GM19468 (cell line): ENCODE data around the gene TTC33.
A peak's percentile ranks its signal among the peaks of the same experiment; 100 is the strongest.
"Not testable (repeated sequence)": the region's sequence is repeated elsewhere in the genome, so short reads cannot be mapped to it uniquely, and the experiment has no call there.

ENCODE experiments used
- ATAC-seq: cut with Tn5 transposase; IDR thresholded peaks from one replicate; pipeline ENCODE4 v1.9.1; 2021; ENCODE audit warnings: mild to moderate bottlenecking, moderate library complexity, moderate number of reproducible peaks; ENCODE audit not compliant: unreplicated experiment; ENCODE audit errors: extremely low read depth

The TTC33 gene

DNA sequence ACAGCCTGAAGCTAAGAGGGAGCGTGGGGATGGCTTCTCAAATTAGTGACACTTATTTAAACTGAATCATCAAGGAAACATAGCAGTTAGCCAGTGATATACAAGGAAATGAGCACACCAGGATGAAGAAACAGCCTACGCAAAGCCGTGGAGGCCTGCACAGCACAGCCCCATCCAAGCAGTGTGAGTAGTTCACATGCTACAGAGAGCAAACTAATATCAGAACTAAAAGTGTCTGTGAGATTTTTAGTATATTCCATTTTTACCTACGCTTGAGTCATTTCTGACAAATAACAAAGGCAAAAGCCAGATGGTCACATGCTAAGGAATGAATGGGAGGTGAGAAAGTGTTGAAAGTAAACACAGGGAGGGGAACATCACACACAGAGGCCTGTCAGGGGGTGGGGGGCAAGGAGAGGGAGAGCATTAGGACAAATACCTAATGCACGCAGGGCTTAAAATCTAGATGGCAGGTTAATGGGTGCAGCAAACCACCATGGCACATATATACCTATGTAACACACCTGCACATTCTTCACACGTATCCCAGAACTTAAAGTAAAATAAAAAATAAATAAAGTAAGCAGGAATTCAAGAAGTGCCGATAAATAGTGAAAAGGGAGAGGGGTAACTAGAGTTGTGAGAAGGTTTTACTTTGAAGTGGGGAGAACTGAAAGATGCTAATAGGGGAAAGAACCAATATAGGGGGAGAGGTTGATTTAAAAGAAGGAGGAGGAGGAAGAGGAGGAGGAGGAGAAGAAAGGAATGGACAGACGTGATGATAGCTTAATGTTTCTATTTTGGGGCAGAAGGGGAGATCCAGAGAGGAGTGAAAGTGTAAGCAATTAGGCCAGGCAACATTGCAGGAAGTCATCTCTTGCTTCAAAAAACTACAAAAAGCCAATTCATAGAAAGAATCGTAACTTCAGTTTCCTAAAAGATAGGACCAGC is 177.0 kb downstream of the TTC33 start:
- peak; percentile 75 for ATAC-seq

- ATAC-seq = no peak
Observed at GRCh38 chr5:40577718-40578117, 178.0 kb downstream of the TTC33 start.

DNA sequence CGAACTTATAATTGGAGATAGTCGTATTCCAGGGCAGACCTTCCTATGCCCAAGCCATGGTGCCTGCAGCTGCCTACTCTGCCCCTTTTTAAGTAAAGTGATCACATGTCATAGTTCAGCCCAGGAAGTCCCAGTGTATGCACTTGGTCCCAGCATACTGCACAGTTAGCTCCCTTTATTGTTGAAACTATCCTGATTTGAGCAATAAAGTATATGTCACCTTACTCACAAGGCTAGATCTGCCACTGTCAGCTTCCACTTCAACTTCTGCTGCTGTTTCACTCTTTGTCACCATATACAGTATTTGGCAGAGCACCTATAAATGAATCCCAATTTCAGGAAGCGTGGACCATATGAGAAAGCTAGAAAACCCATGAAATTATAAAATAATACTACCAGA is 179.8 kb downstream of the TTC33 start:
- no peak for ATAC-seq

DNA sequence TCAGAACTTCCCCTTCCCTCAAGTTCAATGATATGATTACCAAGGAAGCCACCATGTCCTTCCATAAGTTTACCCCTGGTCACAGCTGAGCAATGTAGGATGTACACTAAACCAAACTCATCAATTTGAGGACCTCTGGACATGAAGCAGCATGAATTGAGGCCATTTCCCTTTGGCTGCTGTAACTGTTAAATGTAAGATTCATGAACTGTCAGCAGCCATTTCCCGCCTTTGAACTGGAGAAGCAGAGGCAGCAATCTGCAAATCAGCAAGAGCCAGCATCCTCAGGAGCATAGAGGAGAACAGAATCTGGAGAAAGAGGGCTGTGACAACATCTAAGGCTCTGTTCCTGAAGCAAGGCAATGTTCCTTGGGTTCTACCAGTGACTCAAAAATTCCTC is 180.3 kb downstream of the TTC33 start:
- no peak for ATAC-seq

DNA sequence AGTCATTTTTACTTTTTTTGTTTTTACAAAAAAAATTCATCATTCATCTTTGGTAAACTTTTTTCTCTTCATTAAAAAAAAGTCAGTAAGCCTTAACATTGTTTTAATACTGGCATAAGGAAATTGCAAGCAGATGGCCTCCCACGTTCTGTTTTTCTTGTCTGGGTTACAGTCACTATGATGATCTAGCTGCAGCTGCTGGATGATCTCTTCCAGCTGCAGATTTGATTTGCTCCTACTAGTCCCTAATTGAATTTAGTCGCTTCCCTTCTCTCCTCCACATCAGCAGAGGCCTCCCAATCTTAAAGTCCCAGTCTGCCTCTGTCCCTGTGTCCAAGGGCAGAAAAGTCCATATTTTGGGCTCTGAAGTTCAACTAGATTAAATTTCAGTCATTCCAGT is 182.8 kb downstream of the TTC33 start:
- no peak for ATAC-seq

GRCh38 chr5:40572391-40572790 is 183.4 kb downstream of the TTC33 start:
- ATAC-seq = no peak

GRCh38 chr5:40571729-40572128 is 184.0 kb downstream of the TTC33 start:
- ATAC-seq = no peak

DNA sequence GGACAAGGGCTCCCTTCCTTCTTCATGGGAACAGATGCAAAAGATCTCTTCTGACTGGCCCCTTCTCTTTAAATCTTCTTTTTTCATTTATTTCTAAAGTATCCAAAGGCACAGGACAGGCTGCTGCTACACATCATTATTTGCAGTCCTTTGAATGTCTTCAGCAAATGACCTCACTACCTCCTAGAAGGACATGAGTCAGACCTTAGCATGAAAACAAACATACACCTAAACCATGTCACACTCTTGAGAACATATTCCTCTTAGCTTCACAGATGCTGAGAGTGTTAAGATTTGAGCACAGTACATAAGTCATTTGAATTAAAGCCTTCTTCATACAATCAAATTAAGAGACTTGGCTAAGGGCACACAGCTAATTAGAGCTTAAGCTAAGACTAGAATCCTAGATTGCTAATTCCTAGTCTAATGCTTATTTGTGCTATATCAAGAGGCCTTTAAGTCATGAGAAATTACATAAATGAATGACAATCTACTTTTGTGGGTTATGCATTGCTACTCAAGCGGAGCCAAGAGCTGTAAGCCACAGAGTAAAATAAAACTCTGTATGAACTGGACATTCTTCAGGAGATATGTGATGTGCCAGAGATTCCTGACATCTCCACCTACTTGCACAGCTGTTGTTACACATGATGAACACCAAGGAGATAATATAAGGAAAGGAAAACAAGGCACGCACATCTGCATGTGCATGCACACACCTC is 185.2 kb downstream of the TTC33 start:
- peak; percentile 73 for ATAC-seq

GRCh38 chr5:40569546-40570270 is 186.1 kb downstream of the TTC33 start:
- ATAC-seq = peak; percentile 40

- ATAC-seq = no peak
Observed at GRCh38 chr5:40568548-40568947, 187.2 kb downstream of the TTC33 start.

GRCh38 chr5:40563173-40563572 is 192.6 kb downstream of the TTC33 start:
- not testable (repeated sequence) for ATAC-seq

DNA sequence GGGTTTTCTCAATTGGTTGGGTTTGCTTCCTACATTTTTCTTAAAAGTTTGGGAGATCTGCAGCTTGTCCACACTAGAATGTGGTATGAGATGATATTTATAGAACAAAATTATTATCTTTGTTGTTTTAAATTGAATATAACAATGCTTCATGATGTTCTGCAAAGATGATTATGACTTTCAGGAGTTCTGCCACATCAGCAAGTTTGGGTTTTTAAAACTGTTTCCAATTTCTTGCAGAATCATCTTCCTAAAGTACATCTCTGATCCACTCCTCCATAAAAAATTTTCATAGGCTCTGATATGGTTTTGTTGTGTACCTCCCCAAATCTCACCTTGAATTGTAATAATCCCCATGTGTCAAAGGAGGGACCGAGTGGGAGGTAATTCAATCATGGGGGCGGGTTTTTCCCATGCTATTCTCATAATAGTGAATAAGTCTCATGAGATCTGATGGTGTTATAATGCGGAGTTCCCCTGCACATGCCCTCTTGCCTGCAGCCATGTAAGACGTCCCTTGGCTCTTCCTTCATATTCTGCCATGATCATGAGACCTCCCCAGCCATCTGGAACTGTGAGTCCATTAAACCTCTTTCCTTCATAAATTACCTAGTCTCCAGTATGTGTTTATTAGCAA is 195.2 kb downstream of the TTC33 start:
- no peak for ATAC-seq

DNA sequence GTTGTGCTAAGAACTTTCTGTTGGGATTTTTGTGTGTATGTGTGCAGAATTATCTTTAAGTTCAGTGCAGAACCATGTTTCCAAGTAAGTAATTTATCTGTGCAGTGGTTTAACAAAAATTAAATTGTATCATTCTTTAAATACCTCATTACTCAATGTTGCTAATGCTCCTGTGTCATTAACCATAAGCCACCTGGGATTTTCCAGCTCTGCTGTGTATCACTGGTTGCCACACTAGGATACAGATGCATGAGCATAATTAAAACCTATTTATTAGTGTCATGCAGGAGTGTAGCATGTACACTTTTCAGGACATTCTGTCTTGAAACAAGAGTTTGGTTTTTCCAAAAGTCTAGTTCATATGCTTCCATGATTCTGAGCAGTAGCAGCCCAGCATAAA is 196.5 kb downstream of the TTC33 start:
- no peak for ATAC-seq

- ATAC-seq = no peak
Observed at GRCh38 chr5:40557501-40557900, 198.3 kb downstream of the TTC33 start.

GRCh38 chr5:40556811-40557210 is 198.9 kb downstream of the TTC33 start:
- ATAC-seq = no peak

DNA sequence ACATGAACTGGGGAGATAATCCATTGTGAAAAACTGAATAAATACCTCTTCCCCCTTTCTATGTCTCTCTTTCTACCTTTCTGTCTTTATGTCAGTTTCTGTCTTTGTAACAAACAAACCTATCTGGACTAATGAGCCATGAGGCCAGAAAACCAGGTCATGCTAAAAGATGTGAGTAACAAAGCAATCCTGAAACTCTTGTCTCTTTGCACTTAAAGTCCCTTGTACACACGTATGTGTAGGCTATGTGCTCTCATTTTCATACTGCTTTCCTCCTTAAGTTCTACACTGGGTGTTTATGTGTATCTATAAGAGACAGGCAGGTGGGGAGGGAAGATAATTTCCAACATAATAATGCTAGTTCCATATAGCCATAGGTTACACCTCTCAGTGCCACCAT is 199.9 kb downstream of the TTC33 start:
- no peak for ATAC-seq

- ATAC-seq = no peak
Observed at GRCh38 chr5:40554813-40555212, 200.9 kb downstream of the TTC33 start.

DNA sequence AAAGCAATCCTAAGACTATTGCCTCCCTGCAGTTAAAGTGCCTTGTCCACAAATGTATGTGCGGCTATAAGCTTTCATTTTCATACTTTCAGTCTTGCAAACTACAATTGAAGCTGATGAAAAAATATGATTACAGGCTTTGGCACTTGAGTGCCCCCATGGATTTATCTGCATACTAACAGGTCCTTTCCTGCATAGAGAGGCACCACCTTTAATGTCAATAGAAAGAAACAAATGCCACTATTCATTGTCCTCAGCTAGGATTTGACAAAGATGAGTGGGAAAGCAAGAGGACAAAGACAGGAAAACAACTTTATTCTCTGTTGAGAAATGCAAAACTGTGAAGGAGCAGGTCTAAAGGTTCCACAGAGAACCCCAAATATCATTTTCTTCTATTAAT is 201.7 kb downstream of the TTC33 start:
- no peak for ATAC-seq

DNA sequence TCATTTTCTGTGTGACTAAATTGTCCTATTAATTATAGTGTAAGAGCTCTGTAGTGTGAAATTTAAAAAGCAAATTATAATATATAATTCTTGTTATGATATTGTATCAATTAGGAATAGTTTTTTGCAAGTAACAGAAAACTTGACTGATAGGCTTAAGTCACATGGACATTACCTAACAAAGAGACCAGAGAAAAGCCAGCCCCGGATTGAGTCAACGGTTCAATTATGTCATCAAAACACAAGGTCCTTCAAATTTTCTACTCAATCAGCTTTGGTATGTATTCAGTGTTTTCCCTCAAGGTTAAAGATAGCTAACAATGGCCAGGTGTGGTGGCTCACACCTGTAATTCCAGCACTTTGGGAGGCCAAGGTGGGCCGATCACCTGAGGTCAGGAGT is 202.8 kb downstream of the TTC33 start:
- ATAC-seq = no peak
